GM18505 (cell line): ENCODE data around the gene ANKMY1.
"Not testable (repeated sequence)": the region's sequence is repeated elsewhere in the genome, so short reads cannot be mapped to it uniquely, and the experiment has no call there.

Source experiments
- ATAC-seq: cut with Tn5 transposase; IDR thresholded peaks from one replicate; pipeline ENCODE4 v1.9.1; 2021; ENCODE audit not compliant: unreplicated experiment
- POLR2A ChIP-seq: IDR thresholded peaks from 4 replicates; pipeline ENCODE4 v1.6.1; 2011; ENCODE audit warnings: borderline replicate concordance; ENCODE audit not compliant: insufficient read depth, insufficient read length; ENCODE audit errors: extremely low read depth

The ANKMY1 gene

GRCh38 chr2:240563951-240564560 is 6.3 kb upstream of the ANKMY1 start:
- TF ChIP-seq POLR2A, result no peak
- no peak for ATAC-seq

GRCh38 chr2:240563231-240563630 is 5.4 kb upstream of the ANKMY1 start:
- ATAC-seq, result not testable (repeated sequence)

- TF ChIP-seq POLR2A, result no peak
- ATAC-seq, result no peak
Measured at GRCh38 chr2:240561325-240561971, 3.7 kb upstream of the ANKMY1 start.

- peak; percentile 93 for TF ChIP-seq POLR2A
- peak; percentile 52 for ATAC-seq
Measured at GRCh38 chr2:240560480-240561324, 2.9 kb upstream of the ANKMY1 start.

GRCh38 chr2:240560084-240560479 is 2.3 kb upstream of the ANKMY1 start, which contains the start of gene DUSP28:
Gene DUSP28, plus strand, starts transcription at chr2:240560357. Its CDS starts 328 bp downstream, at chr2:240560685.
- peak; percentile 88 for TF ChIP-seq POLR2A
- peak; percentile 52 for ATAC-seq

GRCh38 chr2:240559286-240559685 is 1.5 kb upstream of the ANKMY1 start:
- ATAC-seq, result no peak
- no peak for TF ChIP-seq POLR2A

GRCh38 chr2:240558236-240558761 is 511 bp upstream of the ANKMY1 start:
- ATAC-seq, result no peak
- no peak for TF ChIP-seq POLR2A

- no peak for TF ChIP-seq POLR2A
- no peak for ATAC-seq
Measured at GRCh38 chr2:240557101-240557751, 562 bp downstream of the ANKMY1 start.

GRCh38 chr2:240556553-240557100 is 1.2 kb downstream of the ANKMY1 start:
- no peak for ATAC-seq
- TF ChIP-seq POLR2A, result no peak

- ATAC-seq, result no peak
- TF ChIP-seq POLR2A, result no peak
Measured at GRCh38 chr2:240555541-240556250, 2.1 kb downstream of the ANKMY1 start.

- ATAC-seq, result no peak
- TF ChIP-seq POLR2A, result no peak
Measured at GRCh38 chr2:240554767-240555493, 2.9 kb downstream of the ANKMY1 start.
